Panc1 (cell line): Measurements from ENCODE around the gene RPH3AL.

Source experiments
- POLR2AphosphoS5 ChIP-seq: IDR thresholded peaks from 2 replicates; pipeline ENCODE4 v1.6.1; 2012; ENCODE audit warnings: mild to moderate bottlenecking, low read depth, low read length, moderate library complexity
- TCF7L2 ChIP-seq: IDR thresholded peaks from 2 replicates; pipeline ENCODE4 v1.6.1; 2011; ENCODE audit warnings: mild to moderate bottlenecking, low read depth, low read length, inconsistent platforms
- TF ChIP-seq, protein P1 (sequence below): fragments of 450-650 bp; IDR thresholded peaks from 2 replicates; pipeline ENCODE4 v1.5.1; 2017; ENCODE audit warnings: mild to moderate bottlenecking
- TF ChIP-seq, protein P2 (sequence below), 2 experiments: IDR thresholded peaks; 2 replicates each; pipeline ENCODE4 v1.6.1; 2011 to 2012; ENCODE audit warnings: low read depth in 2 of 2, control low read depth in 1 of 2, low read length in 1 of 2, mild to moderate bottlenecking in 1 of 2, moderate library complexity in 1 of 2; ENCODE audit not compliant: insufficient read depth in 1 of 2

DNA sequence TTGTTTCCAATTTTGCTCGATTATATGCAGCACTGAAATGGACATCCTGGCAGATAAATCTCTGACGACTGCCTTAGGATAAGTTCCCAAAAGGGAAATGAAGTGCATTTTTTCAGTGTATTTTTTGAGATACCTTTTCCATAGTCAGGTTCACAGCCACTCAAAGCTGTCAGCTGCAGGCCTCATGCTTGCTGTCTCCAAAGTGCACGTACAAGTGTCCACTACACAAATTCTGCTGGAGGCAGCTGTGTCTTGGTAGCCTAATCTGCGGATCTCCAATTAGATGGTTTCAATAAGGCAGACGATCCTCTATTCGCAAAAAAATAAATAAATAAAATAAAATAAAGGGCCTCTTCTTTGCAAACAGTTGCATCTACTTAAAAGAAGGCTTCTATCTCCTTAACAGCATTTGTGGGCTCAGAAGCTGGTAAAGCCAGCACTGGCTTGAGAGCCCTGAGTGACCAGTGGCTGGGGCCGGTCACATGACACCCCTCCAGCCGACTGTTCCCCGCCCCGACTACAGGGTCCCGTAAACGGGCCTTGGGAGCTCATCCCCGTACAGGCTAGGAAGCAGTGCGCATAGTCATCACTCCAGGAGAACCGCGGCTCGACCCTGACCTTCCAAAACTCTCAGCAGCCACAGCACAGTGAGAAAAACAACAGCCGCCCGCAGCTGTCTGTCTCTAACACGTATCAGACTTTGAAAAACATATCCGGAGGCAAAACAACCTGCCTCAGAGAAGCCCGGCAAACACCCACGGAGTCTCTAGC, 18.8 kb downstream of the RPH3AL start:
- TF ChIP-seq, protein P1, sequence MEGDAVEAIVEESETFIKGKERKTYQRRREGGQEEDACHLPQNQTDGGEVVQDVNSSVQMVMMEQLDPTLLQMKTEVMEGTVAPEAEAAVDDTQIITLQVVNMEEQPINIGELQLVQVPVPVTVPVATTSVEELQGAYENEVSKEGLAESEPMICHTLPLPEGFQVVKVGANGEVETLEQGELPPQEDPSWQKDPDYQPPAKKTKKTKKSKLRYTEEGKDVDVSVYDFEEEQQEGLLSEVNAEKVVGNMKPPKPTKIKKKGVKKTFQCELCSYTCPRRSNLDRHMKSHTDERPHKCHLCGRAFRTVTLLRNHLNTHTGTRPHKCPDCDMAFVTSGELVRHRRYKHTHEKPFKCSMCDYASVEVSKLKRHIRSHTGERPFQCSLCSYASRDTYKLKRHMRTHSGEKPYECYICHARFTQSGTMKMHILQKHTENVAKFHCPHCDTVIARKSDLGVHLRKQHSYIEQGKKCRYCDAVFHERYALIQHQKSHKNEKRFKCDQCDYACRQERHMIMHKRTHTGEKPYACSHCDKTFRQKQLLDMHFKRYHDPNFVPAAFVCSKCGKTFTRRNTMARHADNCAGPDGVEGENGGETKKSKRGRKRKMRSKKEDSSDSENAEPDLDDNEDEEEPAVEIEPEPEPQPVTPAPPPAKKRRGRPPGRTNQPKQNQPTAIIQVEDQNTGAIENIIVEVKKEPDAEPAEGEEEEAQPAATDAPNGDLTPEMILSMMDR = no peak
- TF ChIP-seq POLR2AphosphoS5 = no peak
- TF ChIP-seq, protein P2, sequence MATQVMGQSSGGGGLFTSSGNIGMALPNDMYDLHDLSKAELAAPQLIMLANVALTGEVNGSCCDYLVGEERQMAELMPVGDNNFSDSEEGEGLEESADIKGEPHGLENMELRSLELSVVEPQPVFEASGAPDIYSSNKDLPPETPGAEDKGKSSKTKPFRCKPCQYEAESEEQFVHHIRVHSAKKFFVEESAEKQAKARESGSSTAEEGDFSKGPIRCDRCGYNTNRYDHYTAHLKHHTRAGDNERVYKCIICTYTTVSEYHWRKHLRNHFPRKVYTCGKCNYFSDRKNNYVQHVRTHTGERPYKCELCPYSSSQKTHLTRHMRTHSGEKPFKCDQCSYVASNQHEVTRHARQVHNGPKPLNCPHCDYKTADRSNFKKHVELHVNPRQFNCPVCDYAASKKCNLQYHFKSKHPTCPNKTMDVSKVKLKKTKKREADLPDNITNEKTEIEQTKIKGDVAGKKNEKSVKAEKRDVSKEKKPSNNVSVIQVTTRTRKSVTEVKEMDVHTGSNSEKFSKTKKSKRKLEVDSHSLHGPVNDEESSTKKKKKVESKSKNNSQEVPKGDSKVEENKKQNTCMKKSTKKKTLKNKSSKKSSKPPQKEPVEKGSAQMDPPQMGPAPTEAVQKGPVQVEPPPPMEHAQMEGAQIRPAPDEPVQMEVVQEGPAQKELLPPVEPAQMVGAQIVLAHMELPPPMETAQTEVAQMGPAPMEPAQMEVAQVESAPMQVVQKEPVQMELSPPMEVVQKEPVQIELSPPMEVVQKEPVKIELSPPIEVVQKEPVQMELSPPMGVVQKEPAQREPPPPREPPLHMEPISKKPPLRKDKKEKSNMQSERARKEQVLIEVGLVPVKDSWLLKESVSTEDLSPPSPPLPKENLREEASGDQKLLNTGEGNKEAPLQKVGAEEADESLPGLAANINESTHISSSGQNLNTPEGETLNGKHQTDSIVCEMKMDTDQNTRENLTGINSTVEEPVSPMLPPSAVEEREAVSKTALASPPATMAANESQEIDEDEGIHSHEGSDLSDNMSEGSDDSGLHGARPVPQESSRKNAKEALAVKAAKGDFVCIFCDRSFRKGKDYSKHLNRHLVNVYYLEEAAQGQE (IDR thresholded peaks at IDR 0.05; ENCODE audit: insufficient read depth in 1 of 2, low read depth in 2 of 2, low read length in 1 of 2) = no peak
- no peak for TF ChIP-seq TCF7L2
